Measurements from ENCODE around the gene SORCS2. TPM values are rescaled to one million over a fixed set of nuclear protein-coding genes. Genes with fewer than 3 reads are reported as not detected.

SORCS2 gene
- total and polyA plus RNA-seq, 3 donors from 2014 or later = 2.7 to 4.6 (median 2.9) TPM

DNA sequence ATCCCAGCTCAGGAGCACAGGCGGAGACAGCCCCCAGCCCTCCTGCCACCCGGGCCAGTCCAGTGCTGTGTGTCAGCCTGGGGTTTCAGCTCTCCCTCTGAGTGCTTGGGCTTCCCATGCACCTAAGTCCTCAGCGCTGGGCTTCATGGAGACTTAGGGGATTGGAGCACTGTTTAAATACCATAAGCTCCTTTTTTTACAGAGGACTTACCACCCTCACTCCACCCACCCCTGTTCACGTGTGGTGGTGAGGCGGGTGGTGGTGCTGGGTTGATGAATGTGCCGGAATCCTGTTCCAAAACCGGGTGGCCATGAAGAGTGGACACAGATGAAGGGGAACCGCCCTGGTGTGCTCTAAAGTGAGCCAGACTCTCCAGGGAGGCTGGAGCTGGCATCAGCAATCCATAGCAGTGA lies 175.5 kb downstream of the SORCS2 start:
- H3K4me1 ChIP-seq = no peaks in the 10 kb centered on the region
- intact Hi-C loops (cut with DNase I; ENCODE audit: low total_unique reads) = no loop called here
- TF ChIP-seq POLR2A (IDR thresholded peaks at IDR 0.05) = no peak
- no peak for TF ChIP-seq CTCF (IDR thresholded peaks at IDR 0.05)

DNA sequence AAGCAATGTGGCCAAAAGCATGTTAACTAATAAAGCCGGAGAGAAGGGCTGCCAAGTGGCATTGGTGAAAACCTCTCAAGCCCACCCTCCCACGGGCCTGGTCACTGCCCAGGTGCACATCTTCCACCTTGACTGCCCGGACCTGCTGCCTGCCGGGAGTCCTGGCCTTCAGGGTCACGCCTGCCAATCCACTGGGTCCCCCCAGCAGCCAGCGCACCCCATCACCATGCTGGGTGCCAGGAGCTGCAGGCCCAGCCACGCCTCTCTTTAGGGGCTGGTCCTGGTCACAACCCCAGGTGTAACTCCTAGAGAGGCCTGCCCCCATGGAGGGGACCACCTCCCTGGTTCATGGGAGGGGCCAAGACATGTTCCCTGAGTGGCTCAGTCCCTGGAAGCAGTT lies 176.0 kb downstream of the SORCS2 start:
- WGBS, 2 donors = 85 to 86% methylated on average over 1 to 7 of the region's 7 CpGs
- no peak for DNase-seq
- Histone ChIP-seq H3K27ac (no peak overlapping the region), H3K4me1 (no peaks in the 10 kb centered on the region), H3K4me3 (no peak overlapping the region), H3K9me3 (no peaks in the 10 kb centered on the region), H3K27me3 (no peaks in the 10 kb centered on the region), H3K36me3 (ENCODE audit: low read depth, missing control alignments) (no peaks in the 10 kb centered on the region)
- TF ChIP-seq POLR2A (IDR thresholded peaks at IDR 0.05) (no peak), CTCF (IDR thresholded peaks at IDR 0.05) (no peak)
- intact Hi-C loops (cut with DNase I; ENCODE audit: low total_unique reads) = no loop called here

More for the DNA sequence above, 175.5 kb downstream of the SORCS2 start:
- Histone ChIP-seq H3K36me3 (ENCODE audit: low read depth, missing control alignments) (no peaks in the 10 kb centered on the region), H3K27ac (no peak overlapping the region), H3K9me3 (no peaks in the 10 kb centered on the region), H3K4me3 (no peak overlapping the region), H3K27me3 (no peaks in the 10 kb centered on the region)
- 77 to 81% methylated on average over 8 of the region's 8 CpGs for WGBS, 2 donors
- no peak for DNase-seq

DNA sequence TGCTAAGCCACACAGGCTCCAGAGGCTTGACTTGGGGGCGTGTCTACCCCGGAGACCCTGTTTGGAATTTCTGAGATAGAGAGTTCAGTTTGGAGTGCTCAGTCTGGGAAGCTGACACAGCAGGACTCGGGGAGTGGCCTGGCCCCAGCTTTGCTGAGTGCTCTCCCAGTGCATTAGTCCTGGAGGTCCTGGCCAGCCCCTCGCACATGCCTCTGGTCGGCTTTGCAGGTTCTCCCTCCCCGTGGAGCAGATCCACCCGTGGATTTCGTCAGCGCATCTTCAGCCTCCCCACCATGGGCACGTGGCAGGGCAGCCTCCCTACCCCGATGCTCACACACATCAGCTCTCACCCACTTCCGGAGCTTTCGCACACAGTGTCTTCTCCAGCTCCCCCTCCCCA lies 177.2 kb downstream of the SORCS2 start:
- Histone ChIP-seq H3K27me3 (no peaks in the 10 kb centered on the region), H3K36me3 (ENCODE audit: low read depth, missing control alignments) (no peaks in the 10 kb centered on the region), H3K4me3 (no peak overlapping the region), H3K27ac (no peak overlapping the region), H3K9me3 (no peaks in the 10 kb centered on the region), H3K4me1 (no peaks in the 10 kb centered on the region)
- WGBS, 2 donors = 79 to 82% methylated on average over 12 to 13 of the region's 13 CpGs
- no peak for DNase-seq
- TF ChIP-seq POLR2A (IDR thresholded peaks at IDR 0.05) (no peak), CTCF (IDR thresholded peaks at IDR 0.05) (no peak)
- intact Hi-C loops (cut with DNase I; ENCODE audit: low total_unique reads) = no loop called here

- no peak for TF ChIP-seq CTCF (IDR thresholded peaks at IDR 0.05)
- TF ChIP-seq POLR2A (IDR thresholded peaks at IDR 0.05) = no peak
- Histone ChIP-seq H3K27me3 (no peaks in the 10 kb centered on the region), H3K9me3 (no peaks in the 10 kb centered on the region), H3K4me1 (no peaks in the 10 kb centered on the region), H3K27ac (no peak overlapping the region), H3K4me3 (no peak overlapping the region), H3K36me3 (ENCODE audit: low read depth, missing control alignments) (no peaks in the 10 kb centered on the region)
- intact Hi-C loops (cut with DNase I; ENCODE audit: low total_unique reads) = no loop called here
- DNase-seq = no peak
- WGBS, 2 donors = 81 to 94% methylated on average over 6 to 7 of the region's 7 CpGs
Measured at GRCh38 chr4:7370038-7370437, 177.7 kb downstream of the SORCS2 start.

- H3K9me3 ChIP-seq = no peaks in the 10 kb centered on the region
- no peak overlapping the region for H3K4me3 ChIP-seq
- no peak for TF ChIP-seq CTCF (IDR thresholded peaks at IDR 0.05)
- no peak for TF ChIP-seq POLR2A (IDR thresholded peaks at IDR 0.05)
- no peak for DNase-seq
- H3K27me3 ChIP-seq = no peaks in the 10 kb centered on the region
- no peaks in the 10 kb centered on the region for H3K36me3 ChIP-seq (ENCODE audit: low read depth, missing control alignments)
- no peaks in the 10 kb centered on the region for H3K4me1 ChIP-seq
- no peak overlapping the region for H3K27ac ChIP-seq
- intact Hi-C loops (cut with DNase I; ENCODE audit: low total_unique reads) = no loop called here
- WGBS, 2 donors = 80 to 82% methylated on average over 21 to 31 of the region's 31 CpGs
Measured at GRCh38 chr4:7371210-7371941, 179.0 kb downstream of the SORCS2 start.
